ENCODE measurements around the gene IPO8. TPM values are rescaled to one million over a fixed set of nuclear protein-coding genes. Genes with fewer than 3 reads are reported as not detected.
"Not testable (repeated sequence)": the region's sequence is repeated elsewhere in the genome, so short reads cannot be mapped to it uniquely, and the experiment has no call there.

Gene IPO8
- total RNA-seq, 2 donors from 2014 or later = 31.9 to 40.3 TPM

GRCh38 chr12:30594509-30594908 is 101.2 kb downstream of the IPO8 start:
- H3K27me3 ChIP-seq (replicated peaks; ENCODE audit: insufficient read depth) = no peaks in the 10 kb centered on the region
- H3K36me3 ChIP-seq = no peaks in the 10 kb centered on the region
- intact Hi-C loops (cut with DNase I) = no loop called here
- 96% methylated on average over 1 of the region's 1 CpG for WGBS
- H3K9me3 ChIP-seq = no peaks in the 10 kb centered on the region
- TF ChIP-seq POLR2AphosphoS5 (IDR thresholded peaks at IDR 0.05) = no peak
- TF ChIP-seq POLR2A (IDR thresholded peaks at IDR 0.05) = no peak
- no peak for TF ChIP-seq CTCF (IDR thresholded peaks at IDR 0.05)
- no peak overlapping the region for H3K27ac ChIP-seq
- no peak for DNase-seq (ENCODE audit: low spot score)
- H3K4me3 ChIP-seq = no peak overlapping the region
- H3K4me1 ChIP-seq (replicated peaks) = no peaks in the 10 kb centered on the region

- H3K9me3 ChIP-seq; intact Hi-C loops (cut with DNase I); DNase-seq (ENCODE audit: low spot score); H3K4me3 ChIP-seq; H3K27ac ChIP-seq; H3K36me3 ChIP-seq; H3K4me1 ChIP-seq (replicated peaks); H3K27me3 ChIP-seq (replicated peaks; ENCODE audit: insufficient read depth): not testable (repeated sequence)
- 73% methylated on average over 12 of the region's 13 CpGs for WGBS
Observed at GRCh38 chr12:30588572-30588971, 107.1 kb downstream of the IPO8 start.

GRCh38 chr12:30587782-30588181 is 107.9 kb downstream of the IPO8 start:
- intact Hi-C loops (cut with DNase I) = no loop called here
- Histone ChIP-seq H3K27ac (no peak overlapping the region), H3K9me3 (no peaks in the 10 kb centered on the region), H3K4me3 (no peak overlapping the region), H3K27me3 (replicated peaks; ENCODE audit: insufficient read depth) (no peaks in the 10 kb centered on the region), H3K36me3 (no peaks in the 10 kb centered on the region), H3K4me1 (replicated peaks) (no peaks in the 10 kb centered on the region)
- no peak for DNase-seq (ENCODE audit: low spot score)
- TF ChIP-seq CTCF (IDR thresholded peaks at IDR 0.05) (no peak), POLR2AphosphoS5 (IDR thresholded peaks at IDR 0.05) (no peak), POLR2A (IDR thresholded peaks at IDR 0.05) (no peak)
- 96% methylated on average over 1 of the region's 1 CpG for WGBS

GRCh38 chr12:30585877-30586276 is 109.8 kb downstream of the IPO8 start:
- H3K4me3 ChIP-seq = no peak overlapping the region
- no peak for DNase-seq (ENCODE audit: low spot score)

GRCh38 chr12:30582943-30583342 is 112.7 kb downstream of the IPO8 start:
- Histone ChIP-seq H3K27me3 (replicated peaks; ENCODE audit: insufficient read depth) (no peaks in the 10 kb centered on the region), H3K27ac (no peak overlapping the region), H3K4me3 (no peak overlapping the region), H3K36me3 (no peaks in the 10 kb centered on the region), H3K4me1 (replicated peaks) (no peaks in the 10 kb centered on the region), H3K9me3 (no peaks in the 10 kb centered on the region)
- DNase-seq (ENCODE audit: low spot score) = no peak
- TF ChIP-seq POLR2A (IDR thresholded peaks at IDR 0.05) (no peak), POLR2AphosphoS5 (IDR thresholded peaks at IDR 0.05) (no peak), CTCF (IDR thresholded peaks at IDR 0.05) (no peak)
- intact Hi-C loops (cut with DNase I) = no loop called here
- WGBS = 92% methylated on average over 1 of the region's 1 CpG

More at GRCh38 chr12:30585877-30586276, 109.8 kb downstream of the IPO8 start:
- H3K4me1 ChIP-seq (replicated peaks) = no peaks in the 10 kb centered on the region
- no peaks in the 10 kb centered on the region for H3K9me3 ChIP-seq
- intact Hi-C loops (cut with DNase I) = no loop called here
- no peaks in the 10 kb centered on the region for H3K36me3 ChIP-seq
- WGBS = 83% methylated on average over 2 of the region's 2 CpGs
- H3K27ac ChIP-seq = no peak overlapping the region
- H3K27me3 ChIP-seq (replicated peaks; ENCODE audit: insufficient read depth) = no peaks in the 10 kb centered on the region
- TF ChIP-seq POLR2AphosphoS5 (IDR thresholded peaks at IDR 0.05) (no peak), POLR2A (IDR thresholded peaks at IDR 0.05) (no peak), CTCF (IDR thresholded peaks at IDR 0.05) (no peak)

Data from prostate gland (tissue), 2 donors.